Measurements from ENCODE around the gene GPR35.

DNA sequence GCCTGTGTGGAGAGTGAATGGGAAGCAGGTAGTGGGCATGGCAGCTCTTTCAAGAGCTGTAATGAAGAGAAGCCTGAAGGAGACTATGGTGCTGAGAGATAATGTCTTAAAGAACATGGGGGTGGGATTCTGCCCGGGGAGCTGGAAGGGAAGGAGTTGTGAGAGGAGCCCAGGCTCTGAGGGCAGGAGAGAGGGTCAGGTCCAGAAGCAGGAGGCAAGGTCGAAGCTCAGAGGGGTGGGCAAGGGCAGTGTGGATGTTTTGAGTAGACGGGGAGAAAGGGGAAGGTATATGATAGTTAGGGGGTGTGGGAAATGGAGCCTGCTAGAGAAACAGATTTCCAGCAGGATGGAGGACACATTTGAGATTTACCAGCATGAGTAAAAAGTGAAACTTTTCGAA is 36.6 kb upstream of the GPR35 start:
- TF ChIP-seq, protein P1, sequence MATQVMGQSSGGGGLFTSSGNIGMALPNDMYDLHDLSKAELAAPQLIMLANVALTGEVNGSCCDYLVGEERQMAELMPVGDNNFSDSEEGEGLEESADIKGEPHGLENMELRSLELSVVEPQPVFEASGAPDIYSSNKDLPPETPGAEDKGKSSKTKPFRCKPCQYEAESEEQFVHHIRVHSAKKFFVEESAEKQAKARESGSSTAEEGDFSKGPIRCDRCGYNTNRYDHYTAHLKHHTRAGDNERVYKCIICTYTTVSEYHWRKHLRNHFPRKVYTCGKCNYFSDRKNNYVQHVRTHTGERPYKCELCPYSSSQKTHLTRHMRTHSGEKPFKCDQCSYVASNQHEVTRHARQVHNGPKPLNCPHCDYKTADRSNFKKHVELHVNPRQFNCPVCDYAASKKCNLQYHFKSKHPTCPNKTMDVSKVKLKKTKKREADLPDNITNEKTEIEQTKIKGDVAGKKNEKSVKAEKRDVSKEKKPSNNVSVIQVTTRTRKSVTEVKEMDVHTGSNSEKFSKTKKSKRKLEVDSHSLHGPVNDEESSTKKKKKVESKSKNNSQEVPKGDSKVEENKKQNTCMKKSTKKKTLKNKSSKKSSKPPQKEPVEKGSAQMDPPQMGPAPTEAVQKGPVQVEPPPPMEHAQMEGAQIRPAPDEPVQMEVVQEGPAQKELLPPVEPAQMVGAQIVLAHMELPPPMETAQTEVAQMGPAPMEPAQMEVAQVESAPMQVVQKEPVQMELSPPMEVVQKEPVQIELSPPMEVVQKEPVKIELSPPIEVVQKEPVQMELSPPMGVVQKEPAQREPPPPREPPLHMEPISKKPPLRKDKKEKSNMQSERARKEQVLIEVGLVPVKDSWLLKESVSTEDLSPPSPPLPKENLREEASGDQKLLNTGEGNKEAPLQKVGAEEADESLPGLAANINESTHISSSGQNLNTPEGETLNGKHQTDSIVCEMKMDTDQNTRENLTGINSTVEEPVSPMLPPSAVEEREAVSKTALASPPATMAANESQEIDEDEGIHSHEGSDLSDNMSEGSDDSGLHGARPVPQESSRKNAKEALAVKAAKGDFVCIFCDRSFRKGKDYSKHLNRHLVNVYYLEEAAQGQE (IDR thresholded peaks at IDR 0.05; ENCODE audit: insufficient read depth in 1 of 2, low read depth in 2 of 2, low read length in 2 of 2), result no peak
- TF ChIP-seq SIN3A (IDR thresholded peaks at IDR 0.05; ENCODE audit: borderline replicate concordance, insufficient read depth, low read length), result no peak
- no peak for TF ChIP-seq TAF1 (IDR thresholded peaks at IDR 0.05; ENCODE audit: borderline replicate concordance, insufficient read depth, low read length)
- TF ChIP-seq POLR2AphosphoS5 (IDR thresholded peaks at IDR 0.05; ENCODE audit: low read depth, low read length), result no peak
- TF ChIP-seq FOXP2 (optimal IDR thresholded peaks at IDR 0.05; ENCODE audit: borderline replicate concordance, extremely low read depth, extremely low read length, insufficient read depth), result no peak

Measured in PFSK-1 (cell line).